Spleen (tissue), 11 donors: Measurements from ENCODE around the gene CCDC82. TPM values are rescaled to one million over a fixed set of nuclear protein-coding genes. Genes with fewer than 3 reads are reported as not detected.

ENCODE experiments used
- DNase-seq: peaks from one replicate; pipeline ENCODE4 v3.0.0-alpha.2; 2020
- H3K27ac ChIP-seq, 8 donors: fragments of 200-600 bp; sonication (generic) in 7 of 8; 1 replicate in 4 of 8; 2 replicates in 4 of 8; pipeline versions ENCODE4 v1.5.0 to v1.8.0; 2016 to 2021; ENCODE audit warnings: inconsistent platforms in 4 of 8, mild to moderate bottlenecking in 4 of 8, moderate library complexity in 1 of 8
- H3K27me3 ChIP-seq, 7 donors: fragments of 200-600 bp; sonication (generic) in 6 of 7; replicated peaks in 1 of 7; 1 replicate in 4 of 7; 2 replicates in 3 of 7; pipeline versions ENCODE4 v1.5.0 to v1.8.0; 2016 to 2021; ENCODE audit warnings: inconsistent platforms in 3 of 7, mild to moderate bottlenecking in 1 of 7
- H3K36me3 ChIP-seq, 6 donors: fragments of 200-600 bp; sonication (generic) in 5 of 6; 1 replicate in 4 of 6; 2 replicates in 2 of 6; pipeline versions ENCODE4 v1.5.0 to v1.8.0; 2016 to 2021; ENCODE audit warnings: inconsistent platforms in 2 of 6
- H3K4me1 ChIP-seq, 6 donors: fragments of 200-600 bp; sonication (generic) in 5 of 6; 1 replicate in 3 of 6; 2 replicates in 3 of 6; pipeline versions ENCODE4 v1.5.0 to v1.8.0; 2016 to 2021; ENCODE audit warnings: inconsistent platforms in 3 of 6
- H3K4me3 ChIP-seq, 8 donors: fragments of 200-600 bp; sonication (generic) in 7 of 8; 1 replicate in 4 of 8; 2 replicates in 4 of 8; pipeline versions ENCODE4 v1.5.0 to v1.8.0; 2016 to 2021; ENCODE audit warnings: inconsistent platforms in 4 of 8, mild to moderate bottlenecking in 4 of 8, moderate library complexity in 2 of 8
- H3K9me3 ChIP-seq, 8 donors: fragments of 200-600 bp; sonication (generic) in 7 of 8; 1 replicate in 4 of 8; 2 replicates in 4 of 8; pipeline versions ENCODE4 v1.5.0 to v1.8.0; 2016 to 2021; ENCODE audit warnings: inconsistent platforms in 4 of 8
- POLR2A ChIP-seq, 3 donors: fragments of 450-650 bp; IDR thresholded peaks; one replicate each; pipeline ENCODE4 v1.5.1; 2017; ENCODE audit warnings: antibody characterized with exemption in 3 of 3, mild to moderate bottlenecking in 1 of 3
- POLR2AphosphoS5 ChIP-seq, 3 donors: sonication (generic); formaldehyde crosslinking; IDR thresholded peaks; one replicate each; pipeline ENCODE4 v1.5.1; 2017; ENCODE audit warnings: antibody characterized with exemption in 3 of 3
- WGBS, 5 donors: extraction: QIAGEN DNeasy Blood & Tissue Kit in 3 of 5; methylation state at CpG; one replicate each; pipeline versions ENCODE4 v1.1.5 to v1.1.7; 2013 to 2018; 5-methylcytosine and 5-hydroxymethylcytosine counted together
- intact Hi-C: fragments of 100-400 bp; cut with DNase I; formaldehyde crosslinking; loops from one replicate; pipeline ENCODE4 v1.15.0; 2023; ENCODE audit warnings: low total_unique reads
- microRNA-seq, 3 donors: library from miRNA; unstranded; fragments of <30 nt; microRNA quantifications; one replicate each; pipeline versions ENCODE4 to v1.1.0, GENCODE V29; 2019 to 2020
- polyA plus RNA-seq, 3 donors: library from polyadenylated mRNA; stranded (reverse); fragments of 200-250 nt; gene quantifications; one replicate each; pipeline ENCODE4 v1.2.1, GENCODE V29; 2013
- small RNA-seq, 4 donors: library from RNA; depleted of rRNA; stranded (forward); fragments of <200 nt; gene quantifications; one replicate each; pipeline ENCODE3, GENCODE V24; 2016
- total RNA-seq, 7 donors: library from RNA; depleted of rRNA in 3 of 7; stranded (reverse); fragments of >200 nt in 3 of 7; fragmentation: NEBNext Ultra II Directional in 4 of 7; extraction: Animal tissue kit (Norgen Biotek cat#: 25700) in 4 of 7; gene quantifications; one replicate each; pipeline versions ENCODE4 v1.1.0 to v1.2.1, GENCODE V29; 2016 to 2021
- TF ChIP-seq, protein P1 (sequence below), 11 experiments: fragments of 200-600 bp in 7 of 11; fragments of 450-650 bp in 4 of 11; sonication (generic) in 4 of 11; IDR thresholded peaks in 8 of 11; conservative IDR thresholded peaks in 3 of 11; 1 replicate in 7 of 11; 2 replicates in 4 of 11; pipeline versions ENCODE4 v1.4.0 to v1.8.0; 2016 to 2021; ENCODE audit warnings: antibody characterized with exemption in 11 of 11, inconsistent platforms in 4 of 11, mild to moderate bottlenecking in 1 of 11
- donor health status: healthy with polysubstance abuse.
- donor health status: DM: no; HTN: no; CAD: no; lungs with moderate emphysema.
- donor health status: DM: no; HTN: no; CAD: no.
- donor health status: Bipolar disorder and iron deficiency.
- donor health status: healthy.
- donor health status: DM: no; HTN: no; CAD: no.
- donor health status: DM: yes; HTN: yes; CAD: no.

CCDC82 gene
- total and polyA plus RNA-seq, 10 donors: 21.4 to 59.8 (median 37.6) TPM

DNA sequence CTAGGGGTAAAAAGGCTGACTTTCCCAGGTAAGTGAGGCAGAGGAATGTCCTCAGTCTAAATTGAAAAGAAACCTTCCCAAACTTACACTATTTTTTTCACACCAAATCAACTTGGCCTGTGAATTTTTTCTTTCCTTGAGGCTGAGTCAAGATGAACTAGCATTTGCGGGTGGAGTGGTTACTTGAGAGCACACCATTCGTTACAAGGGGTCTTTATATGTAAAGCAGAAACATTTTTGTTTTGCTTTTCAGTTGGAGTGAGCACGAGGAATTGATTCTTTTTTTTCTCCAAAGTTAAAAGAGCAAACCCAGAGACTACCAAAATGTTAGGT, 83.1 kb downstream of the CCDC82 start:
- Histone ChIP-seq H3K27me3 (no peaks in the 10 kb centered on the region), H3K9me3 (no peaks in the 10 kb centered on the region), H3K4me3 (peak overlapping the region in 2 of 8 donors; percentile 9 to 42), H3K4me1 (peaks cover 9 to 90% (median 58%) of the 10 kb centered on the region in 6 donors), H3K36me3 (peaks cover 0 to 6% (median 0%) of the 10 kb centered on the region in 6 donors), H3K27ac (peak overlapping the region; percentile 49 to 83 (median 70))
- 32 to 51% (median 33%) methylated on average over 3 of the region's 3 CpGs for WGBS, 5 donors
- intact Hi-C loops: no loop called here
- DNase-seq: no peak
- TF ChIP-seq POLR2AphosphoS5 (IDR thresholded peaks at IDR 0.05): no peak
- no peak for TF ChIP-seq POLR2A (IDR thresholded peaks at IDR 0.05)
- TF ChIP-seq, protein P1, sequence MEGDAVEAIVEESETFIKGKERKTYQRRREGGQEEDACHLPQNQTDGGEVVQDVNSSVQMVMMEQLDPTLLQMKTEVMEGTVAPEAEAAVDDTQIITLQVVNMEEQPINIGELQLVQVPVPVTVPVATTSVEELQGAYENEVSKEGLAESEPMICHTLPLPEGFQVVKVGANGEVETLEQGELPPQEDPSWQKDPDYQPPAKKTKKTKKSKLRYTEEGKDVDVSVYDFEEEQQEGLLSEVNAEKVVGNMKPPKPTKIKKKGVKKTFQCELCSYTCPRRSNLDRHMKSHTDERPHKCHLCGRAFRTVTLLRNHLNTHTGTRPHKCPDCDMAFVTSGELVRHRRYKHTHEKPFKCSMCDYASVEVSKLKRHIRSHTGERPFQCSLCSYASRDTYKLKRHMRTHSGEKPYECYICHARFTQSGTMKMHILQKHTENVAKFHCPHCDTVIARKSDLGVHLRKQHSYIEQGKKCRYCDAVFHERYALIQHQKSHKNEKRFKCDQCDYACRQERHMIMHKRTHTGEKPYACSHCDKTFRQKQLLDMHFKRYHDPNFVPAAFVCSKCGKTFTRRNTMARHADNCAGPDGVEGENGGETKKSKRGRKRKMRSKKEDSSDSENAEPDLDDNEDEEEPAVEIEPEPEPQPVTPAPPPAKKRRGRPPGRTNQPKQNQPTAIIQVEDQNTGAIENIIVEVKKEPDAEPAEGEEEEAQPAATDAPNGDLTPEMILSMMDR (IDR thresholded peaks at IDR 0.05 in 8 of 11, conservative IDR thresholded peaks at IDR 0.05 in 3 of 11): no peak

DNA sequence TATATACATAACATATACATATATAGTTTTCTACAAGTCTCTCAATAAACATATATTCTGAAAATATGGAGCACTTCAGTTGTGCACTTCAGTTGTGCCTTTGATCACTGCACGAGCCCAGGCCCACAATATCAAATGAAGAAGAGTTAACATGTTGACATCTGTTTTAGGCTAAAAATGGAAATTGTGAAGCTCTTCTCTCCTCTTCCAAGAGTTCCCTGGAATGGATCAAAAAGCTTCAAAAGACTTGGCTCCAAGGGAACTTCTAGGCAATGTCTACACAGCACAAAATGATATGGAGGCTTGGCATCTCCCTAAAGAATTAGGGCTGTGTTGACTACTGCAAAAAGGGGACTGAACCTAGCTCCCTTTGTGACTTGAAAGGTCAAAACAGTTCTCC, 83.6 kb downstream of the CCDC82 start:
- Histone ChIP-seq H3K4me1 (peaks cover 9 to 94% (median 58%) of the 10 kb centered on the region in 6 donors), H3K36me3 (peaks cover 0 to under 1% (median 0%) of the 10 kb centered on the region in 6 donors), H3K27me3 (no peaks in the 10 kb centered on the region), H3K27ac (peak overlapping the region; percentile 49 to 83 (median 70)), H3K4me3 (no peak overlapping the region), H3K9me3 (no peaks in the 10 kb centered on the region)
- no peak for DNase-seq
- WGBS, 5 donors: 89 to 97% (median 93%) methylated on average over 1 of the region's 1 CpG
- TF ChIP-seq POLR2A (IDR thresholded peaks at IDR 0.05) (no peak), POLR2AphosphoS5 (IDR thresholded peaks at IDR 0.05) (no peak)
- TF ChIP-seq, protein P1 (IDR thresholded peaks at IDR 0.05 in 8 of 11, conservative IDR thresholded peaks at IDR 0.05 in 3 of 11): no peak
- intact Hi-C loops: no loop called here

DNA sequence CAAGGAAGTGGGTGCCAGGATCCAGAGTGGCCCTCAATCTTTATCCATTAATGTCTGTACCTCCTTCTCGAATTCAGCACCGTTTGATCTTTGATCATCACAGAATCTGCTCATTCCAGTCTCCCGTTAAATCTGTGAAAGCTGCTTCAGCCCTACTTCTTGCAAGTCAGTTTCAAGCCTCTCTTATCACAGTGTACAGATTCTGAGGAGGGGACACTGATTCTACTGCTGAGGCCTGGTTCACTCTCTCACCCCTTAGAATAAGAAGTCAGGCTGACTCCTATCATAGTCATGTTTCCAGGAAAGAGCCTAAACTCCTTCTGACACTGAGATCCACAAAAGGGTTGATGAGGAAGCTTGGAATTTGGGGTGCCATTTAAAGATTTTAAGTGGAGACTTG, 85.7 kb downstream of the CCDC82 start:
- 76 to 91% (median 85%) methylated on average over 3 of the region's 3 CpGs for WGBS, 5 donors
- intact Hi-C loops: no loop called here

DNA sequence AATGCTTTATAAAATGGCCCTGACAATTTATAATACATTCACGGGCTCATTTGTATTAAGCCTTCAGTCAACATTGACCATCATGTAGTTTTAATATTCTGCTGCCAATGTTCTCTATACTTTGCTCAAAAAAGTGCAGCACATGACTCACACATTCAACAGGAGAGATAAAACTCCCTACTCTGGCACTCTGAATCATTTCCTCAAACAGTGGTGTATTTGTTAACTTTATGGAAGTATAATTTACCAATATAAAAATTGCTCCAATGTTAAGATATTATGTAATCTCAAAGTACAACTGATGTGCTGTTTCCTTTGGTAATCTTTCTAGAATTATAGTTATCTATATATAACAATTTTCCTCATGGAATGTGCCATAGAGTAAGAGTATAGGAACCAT, 86.6 kb downstream of the CCDC82 start:
- Histone ChIP-seq H3K4me3 (no peak overlapping the region), H3K36me3 (no peaks in the 10 kb centered on the region), H3K4me1 (peaks cover 17 to 90% (median 63%) of the 10 kb centered on the region in 6 donors), H3K27ac (peak overlapping the region in 6 of 8 donors; percentile 16 to 81 (median 38)), H3K27me3 (no peaks in the 10 kb centered on the region), H3K9me3 (no peaks in the 10 kb centered on the region)
- TF ChIP-seq POLR2A (IDR thresholded peaks at IDR 0.05) (no peak), POLR2AphosphoS5 (IDR thresholded peaks at IDR 0.05) (no peak)
- TF ChIP-seq, protein P1 (IDR thresholded peaks at IDR 0.05 in 8 of 11, conservative IDR thresholded peaks at IDR 0.05 in 3 of 11): no peak
- DNase-seq: no peak
- WGBS, 5 donors: 51 to 78% (median 73%) methylated on average over 1 of the region's 1 CpG
- intact Hi-C loops: no loop called here

More for the DNA sequence above, 85.7 kb downstream of the CCDC82 start:
- no peaks in the 10 kb centered on the region for H3K9me3 ChIP-seq
- H3K27me3 ChIP-seq: no peaks in the 10 kb centered on the region
- H3K36me3 ChIP-seq: no peaks in the 10 kb centered on the region
- TF ChIP-seq, protein P1 (IDR thresholded peaks at IDR 0.05 in 8 of 11, conservative IDR thresholded peaks at IDR 0.05 in 3 of 11): no peak
- TF ChIP-seq POLR2A (IDR thresholded peaks at IDR 0.05): no peak
- no peak for TF ChIP-seq POLR2AphosphoS5 (IDR thresholded peaks at IDR 0.05)
- peak overlapping the region in 7 of 8 donors; percentile 16 to 81 (median 36) for H3K27ac ChIP-seq
- no peak for DNase-seq
- peaks cover 17 to 99% (median 70%) of the 10 kb centered on the region in 6 donors for H3K4me1 ChIP-seq
- H3K4me3 ChIP-seq: no peak overlapping the region

Small RNA genes within 50 kb of the gene (microRNA-seq; reads per million reads assigned to microRNA genes)
- gene MIR1260B: 0 to 0.70 (median 0) reads per million in 3 donors

Small RNA genes within 50 kb of the gene (small RNA-seq; reads per million reads assigned to genes)
- 0 reads per million in 4 donors for gene MIR1260B

Other genes with a start within 250 kb of the CCDC82 start
- gene MAML2, start 46.7 kb downstream of the CCDC82 start, total RNA-seq: 10 to 100 TPM; 20.8 to 43.4 (median 34.2) TPM
- 1 to 10 TPM; 2.7 to 5.0 (median 3.0) TPM for gene MAML2, start 46.7 kb downstream of the CCDC82 start, polyA plus RNA-seq
- gene JRKL, start 101 bp upstream of the CCDC82 start, total RNA-seq: 10 to 100 TPM in 1 of 7 donors, 1 to 10 TPM in 6; 6.6 to 11.5 (median 8.8) TPM
- 1 to 10 TPM; 4.3 to 6.3 (median 5.9) TPM for gene JRKL, start 101 bp upstream of the CCDC82 start, polyA plus RNA-seq